Superior temporal gyrus (tissue), 1 donor: ENCODE results near the gene MED13L.
"Not testable (repeated sequence)": the region's sequence is repeated elsewhere in the genome, so short reads cannot be mapped to it uniquely, and the experiment has no call there.

ENCODE experiments used
- DNase-seq: peaks from one replicate; pipeline ENCODE4 v3.0.0-alpha.2; 2016; ENCODE audit errors: extremely low spot score

The MED13L gene

GRCh38 chr12:116153113-116153512, 124.4 kb downstream of the MED13L start:
- DNase-seq = no peak

- no peak for DNase-seq
Measured at GRCh38 chr12:116152268-116152667, 125.2 kb downstream of the MED13L start.

- no peak for DNase-seq
Measured at GRCh38 chr12:116150452-116150851, 127.0 kb downstream of the MED13L start.

GRCh38 chr12:116150001-116150400, 127.5 kb downstream of the MED13L start:
- peak; percentile 49 for DNase-seq

GRCh38 chr12:116148844-116149243, 128.6 kb downstream of the MED13L start:
- no peak for DNase-seq

- no peak for DNase-seq
Measured at GRCh38 chr12:116146386-116146785, 131.1 kb downstream of the MED13L start.

- no peak for DNase-seq
Measured at GRCh38 chr12:116145451-116145850, 132.0 kb downstream of the MED13L start.

GRCh38 chr12:116144384-116144783, 133.1 kb downstream of the MED13L start:
- no peak for DNase-seq

- no peak for DNase-seq
Measured at GRCh38 chr12:116143909-116144308, 133.6 kb downstream of the MED13L start.

- no peak for DNase-seq
Measured at GRCh38 chr12:116142936-116143898, 134.3 kb downstream of the MED13L start.

- no peak for DNase-seq
Measured at GRCh38 chr12:116141833-116142162, 135.7 kb downstream of the MED13L start.

GRCh38 chr12:116141110-116141832, 136.2 kb downstream of the MED13L start:
- DNase-seq = peak; percentile 73

GRCh38 chr12:116140529-116140928, 137.0 kb downstream of the MED13L start:
- DNase-seq = no peak

GRCh38 chr12:116138781-116139180, 138.7 kb downstream of the MED13L start:
- DNase-seq = no peak

- DNase-seq = no peak
Measured at GRCh38 chr12:116138364-116138763, 139.1 kb downstream of the MED13L start.

- no peak for DNase-seq
Measured at GRCh38 chr12:116137318-116137717, 140.2 kb downstream of the MED13L start.

GRCh38 chr12:116136340-116136739, 141.2 kb downstream of the MED13L start:
- DNase-seq = no peak

GRCh38 chr12:116135209-116135930, 142.1 kb downstream of the MED13L start:
- DNase-seq = no peak

- no peak for DNase-seq
Measured at GRCh38 chr12:116133636-116134214, 143.8 kb downstream of the MED13L start.

GRCh38 chr12:116133149-116133548, 144.3 kb downstream of the MED13L start:
- DNase-seq = no peak

- DNase-seq = not testable (repeated sequence)
Measured at GRCh38 chr12:116131987-116132386, 145.5 kb downstream of the MED13L start.

- DNase-seq = no peak
Measured at GRCh38 chr12:116131176-116131575, 146.3 kb downstream of the MED13L start.
